ENCODE results near the gene BAAT.

- TF ChIP-seq ZNF121 (tag by site-specific recombination; IDR thresholded peaks at IDR 0.05) (no peak), CTCF (tag by site-specific recombination; IDR thresholded peaks at IDR 0.05) (no peak), ZBTB49 (tag by site-specific recombination; IDR thresholded peaks at IDR 0.05; ENCODE audit: low read depth) (no peak), PATZ1 (tag by site-specific recombination; IDR thresholded peaks at IDR 0.05) (no peak), IKZF3 (tag by site-specific recombination; IDR thresholded peaks at IDR 0.05) (no peak), KLF16 (tag by site-specific recombination; IDR thresholded peaks at IDR 0.05) (no peak), ATF2 (tag by site-specific recombination; IDR thresholded peaks at IDR 0.05; ENCODE audit: low read depth) (no peak), ZNF555 (tag by site-specific recombination; conservative IDR thresholded peaks at IDR 0.05) (no peak), ZNF521 (tag by site-specific recombination; IDR thresholded peaks at IDR 0.05) (no peak), ZNF792 (tag by site-specific recombination; IDR thresholded peaks at IDR 0.05) (no peak), YY1 (tag by site-specific recombination; IDR thresholded peaks at IDR 0.05) (no peak)
These were observed 9.9 kb upstream of the BAAT start for GRCh38 chr9:101394687-101395086.

Data from HEK293 (cell line).